ENCODE measurements around the gene MLIP.

MLIP gene

GRCh38 chr6:54085541-54085940 lies 25.7 kb upstream of the MLIP start:
- TF ChIP-seq EGR1 (IDR thresholded peaks at IDR 0.05) (no peak), TCF12 (IDR thresholded peaks at IDR 0.05; ENCODE audit: low read depth) (no peak), TAF1 (IDR thresholded peaks at IDR 0.05; ENCODE audit: low read depth) (no peak), REST (IDR thresholded peaks at IDR 0.05; ENCODE audit: low read depth) (no peak), ZBTB7A (IDR thresholded peaks at IDR 0.05; ENCODE audit: low read depth) (no peak), NFIC (IDR thresholded peaks at IDR 0.05) (no peak), CREB1 (IDR thresholded peaks at IDR 0.05; ENCODE audit: low read depth) (no peak), RAD21 (IDR thresholded peaks at IDR 0.05; ENCODE audit: low read depth) (no peak), YY1 (IDR thresholded peaks at IDR 0.05; ENCODE audit: low read depth) (no peak), TEAD4 (IDR thresholded peaks at IDR 0.05) (no peak), CEBPB (IDR thresholded peaks at IDR 0.05) (no peak), USF1 (IDR thresholded peaks at IDR 0.05) (no peak)

GRCh38 chr6:54086439-54086838 lies 24.8 kb upstream of the MLIP start:
- TF ChIP-seq USF1 (IDR thresholded peaks at IDR 0.05), result no peak
- no peak for TF ChIP-seq RAD21 (IDR thresholded peaks at IDR 0.05; ENCODE audit: low read depth)
- TF ChIP-seq CEBPB (IDR thresholded peaks at IDR 0.05), result no peak
- no peak for TF ChIP-seq TEAD4 (IDR thresholded peaks at IDR 0.05)
- no peak for TF ChIP-seq YY1 (IDR thresholded peaks at IDR 0.05; ENCODE audit: low read depth)
- no peak for TF ChIP-seq TCF12 (IDR thresholded peaks at IDR 0.05; ENCODE audit: low read depth)
- TF ChIP-seq EP300 (IDR thresholded peaks at IDR 0.05; ENCODE audit: borderline replicate concordance), result no peak
- no peak for TF ChIP-seq CREB1 (IDR thresholded peaks at IDR 0.05; ENCODE audit: low read depth)
- no peak for TF ChIP-seq EGR1 (IDR thresholded peaks at IDR 0.05)
- TF ChIP-seq NFIC (IDR thresholded peaks at IDR 0.05), result no peak
- no peak for TF ChIP-seq TAF1 (IDR thresholded peaks at IDR 0.05; ENCODE audit: low read depth)
- no peak for TF ChIP-seq ZBTB7A (IDR thresholded peaks at IDR 0.05; ENCODE audit: low read depth)
- no peak for TF ChIP-seq REST (IDR thresholded peaks at IDR 0.05; ENCODE audit: low read depth)
- TF ChIP-seq MAX (IDR thresholded peaks at IDR 0.05), result no peak

GRCh38 chr6:54087721-54088120 lies 23.5 kb upstream of the MLIP start:
- TF ChIP-seq TEAD4 (IDR thresholded peaks at IDR 0.05) (no peak), CREB1 (IDR thresholded peaks at IDR 0.05; ENCODE audit: low read depth) (no peak), NFIC (IDR thresholded peaks at IDR 0.05) (no peak), USF1 (IDR thresholded peaks at IDR 0.05) (no peak), TCF12 (IDR thresholded peaks at IDR 0.05; ENCODE audit: low read depth) (no peak), FOXM1 (IDR thresholded peaks at IDR 0.05; ENCODE audit: borderline replicate concordance, low read depth) (no peak), EP300 (IDR thresholded peaks at IDR 0.05; ENCODE audit: borderline replicate concordance) (no peak), YY1 (IDR thresholded peaks at IDR 0.05; ENCODE audit: low read depth) (no peak), REST (IDR thresholded peaks at IDR 0.05; ENCODE audit: low read depth) (no peak)

- TF ChIP-seq TCF12 (IDR thresholded peaks at IDR 0.05; ENCODE audit: low read depth) (no peak), FOXM1 (IDR thresholded peaks at IDR 0.05; ENCODE audit: borderline replicate concordance, low read depth) (no peak), CREB1 (IDR thresholded peaks at IDR 0.05; ENCODE audit: low read depth) (no peak), RAD21 (IDR thresholded peaks at IDR 0.05; ENCODE audit: low read depth) (no peak), TAF1 (IDR thresholded peaks at IDR 0.05; ENCODE audit: low read depth) (no peak), EP300 (IDR thresholded peaks at IDR 0.05; ENCODE audit: borderline replicate concordance) (no peak), YY1 (IDR thresholded peaks at IDR 0.05; ENCODE audit: low read depth) (no peak), MAX (IDR thresholded peaks at IDR 0.05) (no peak), REST (IDR thresholded peaks at IDR 0.05; ENCODE audit: low read depth) (no peak), USF1 (IDR thresholded peaks at IDR 0.05) (no peak), NFIC (IDR thresholded peaks at IDR 0.05) (no peak), ZBTB7A (IDR thresholded peaks at IDR 0.05; ENCODE audit: low read depth) (no peak), CEBPB (IDR thresholded peaks at IDR 0.05) (no peak), TEAD4 (IDR thresholded peaks at IDR 0.05) (no peak), EGR1 (IDR thresholded peaks at IDR 0.05) (no peak)
Observed at GRCh38 chr6:54093326-54093948, 17.8 kb upstream of the MLIP start.

Data from Ishikawa (cell line).